HG02885 (cell line): ENCODE measurements around the gene SPSB1.
"Not testable (repeated sequence)": the region's sequence is repeated elsewhere in the genome, so short reads cannot be mapped to it uniquely, and the experiment has no call there.

Experiments used
- ATAC-seq: cut with Tn5 transposase; IDR thresholded peaks from one replicate; pipeline ENCODE4 v1.9.1; 2021; ENCODE audit warnings: mild to moderate bottlenecking; ENCODE audit not compliant: unreplicated experiment, poor library complexity

The SPSB1 gene

GRCh38 chr1:9384128-9384527 is 91.4 kb downstream of the SPSB1 start:
- no peak for ATAC-seq

DNA sequence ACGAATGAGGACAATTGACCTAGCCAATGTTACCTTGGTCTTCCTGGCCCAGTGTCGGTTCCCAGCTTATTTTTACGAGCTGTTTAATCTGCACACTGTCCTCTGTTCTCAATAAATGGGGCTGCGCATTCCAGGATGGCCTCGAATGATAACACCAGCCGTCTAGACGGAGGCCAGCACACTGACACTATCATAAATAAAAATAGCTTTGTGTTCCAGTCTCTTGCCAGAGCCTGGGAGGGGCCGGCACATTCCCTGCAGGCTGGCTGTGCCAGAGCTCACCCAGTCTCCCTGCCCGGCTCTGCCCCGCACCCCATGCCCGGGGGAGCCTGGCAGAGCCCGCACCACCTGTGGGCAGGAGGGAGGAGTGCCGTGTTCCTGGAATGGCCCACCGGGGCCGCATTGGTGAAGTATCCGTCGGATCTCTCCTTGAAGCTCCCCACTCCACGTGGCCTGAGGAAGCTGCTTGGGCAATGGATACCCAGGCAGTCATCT is 92.1 kb downstream of the SPSB1 start:
- no peak for ATAC-seq

GRCh38 chr1:9385392-9385791 is 92.7 kb downstream of the SPSB1 start:
- ATAC-seq = not testable (repeated sequence)

DNA sequence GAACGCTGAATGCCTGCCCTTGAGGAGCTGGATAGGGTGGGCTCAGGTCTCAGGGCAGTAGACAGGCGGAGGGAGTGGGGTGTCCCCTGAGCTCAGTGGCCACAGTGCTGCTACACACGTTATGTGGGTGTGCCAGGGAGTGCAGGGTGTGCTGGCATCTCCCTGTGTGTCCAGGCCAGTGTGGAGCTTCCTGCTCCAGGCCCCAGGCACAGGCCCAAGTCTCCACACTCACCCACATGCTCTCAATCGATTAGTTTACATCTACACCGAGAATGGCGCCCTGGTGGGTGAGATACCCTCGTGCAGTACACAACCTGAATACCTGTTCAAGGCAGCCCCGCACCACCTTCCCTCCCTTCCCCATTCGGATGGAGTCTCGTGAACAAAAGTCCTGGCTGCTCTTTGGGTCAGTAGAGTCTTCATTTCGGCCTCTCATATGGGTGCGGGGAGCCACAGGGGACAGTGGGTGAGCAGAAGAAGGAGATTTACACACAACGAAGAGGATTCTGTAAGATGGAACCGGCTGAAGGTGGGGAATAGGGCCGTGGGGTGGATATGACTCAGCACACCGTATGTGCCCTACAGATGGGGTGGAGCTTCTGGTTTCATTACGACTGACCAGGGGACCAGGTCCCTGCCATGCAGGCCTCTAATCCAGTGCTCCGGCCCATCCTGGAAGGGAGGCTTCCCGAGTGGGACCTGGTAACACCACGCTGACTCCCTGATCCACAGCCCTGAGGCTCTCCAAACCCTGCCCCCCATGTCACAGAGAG is 93.3 kb downstream of the SPSB1 start:
- ATAC-seq = no peak

DNA sequence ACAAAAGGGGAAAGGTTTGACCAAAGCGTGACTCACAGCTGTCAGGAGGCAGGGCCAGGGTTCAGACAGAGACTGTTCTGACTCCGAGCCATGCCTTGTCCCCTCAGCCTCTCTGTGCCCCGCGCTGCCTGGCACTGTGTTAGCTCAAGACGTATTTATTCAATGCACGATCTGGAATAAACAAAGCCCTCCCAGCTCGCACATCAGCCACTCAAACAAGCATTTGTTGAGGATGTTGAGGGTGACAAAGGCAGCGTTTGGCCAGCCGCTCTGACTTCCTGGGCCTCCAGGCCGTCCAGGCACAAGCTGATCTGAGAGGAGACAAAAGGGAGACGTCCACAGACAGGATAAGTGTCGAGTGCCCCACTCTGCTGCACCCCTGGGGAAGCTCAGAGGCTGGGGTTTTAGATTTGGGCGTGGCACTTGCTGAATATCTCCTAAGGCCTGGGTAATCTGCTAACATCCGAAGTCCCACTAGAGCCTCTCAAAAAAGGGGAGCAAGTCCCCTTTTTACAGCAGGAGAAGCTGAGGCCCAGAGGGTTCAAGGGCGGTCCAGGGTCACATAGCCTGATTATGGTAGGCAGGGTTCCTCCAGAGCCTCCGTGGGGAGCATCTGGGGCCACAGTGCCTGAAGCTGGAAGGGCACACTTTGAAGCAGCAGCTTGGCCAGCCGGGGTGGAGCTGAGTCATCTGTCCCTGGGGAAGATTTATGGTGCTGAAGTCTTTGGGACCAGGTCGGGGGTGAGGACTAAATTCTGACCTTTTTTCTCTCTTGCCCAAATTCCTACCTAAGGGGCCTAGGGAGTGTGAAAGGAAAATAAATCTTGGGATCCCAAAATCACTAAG is 95.9 kb downstream of the SPSB1 start:
- ATAC-seq = no peak

DNA sequence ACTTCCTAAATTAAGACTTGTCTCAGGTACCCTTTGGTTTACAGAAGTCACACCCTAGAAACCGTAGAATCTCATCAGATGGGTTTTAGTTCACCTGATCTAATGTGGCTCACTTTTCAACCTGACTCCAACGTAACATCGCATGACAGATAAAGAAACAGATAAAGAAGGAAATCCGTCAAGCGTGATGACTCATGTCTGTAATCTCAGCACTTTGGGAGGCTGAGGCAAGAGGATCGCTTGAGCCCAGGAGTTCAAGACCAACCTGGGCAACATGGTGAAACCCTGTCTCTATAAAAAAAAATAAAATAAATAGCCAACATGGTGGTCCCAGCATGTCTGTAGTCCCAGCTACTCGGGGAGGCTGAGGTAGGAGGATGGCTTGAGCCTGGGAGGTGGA is 97.3 kb downstream of the SPSB1 start:
- no peak for ATAC-seq

- ATAC-seq = no peak
Measured at GRCh38 chr1:9391620-9392019, 98.9 kb downstream of the SPSB1 start.

- ATAC-seq = no peak
Measured at GRCh38 chr1:9394010-9394409, 101.3 kb downstream of the SPSB1 start.

- no peak for ATAC-seq
Measured at GRCh38 chr1:9395018-9395417, 102.3 kb downstream of the SPSB1 start.

DNA sequence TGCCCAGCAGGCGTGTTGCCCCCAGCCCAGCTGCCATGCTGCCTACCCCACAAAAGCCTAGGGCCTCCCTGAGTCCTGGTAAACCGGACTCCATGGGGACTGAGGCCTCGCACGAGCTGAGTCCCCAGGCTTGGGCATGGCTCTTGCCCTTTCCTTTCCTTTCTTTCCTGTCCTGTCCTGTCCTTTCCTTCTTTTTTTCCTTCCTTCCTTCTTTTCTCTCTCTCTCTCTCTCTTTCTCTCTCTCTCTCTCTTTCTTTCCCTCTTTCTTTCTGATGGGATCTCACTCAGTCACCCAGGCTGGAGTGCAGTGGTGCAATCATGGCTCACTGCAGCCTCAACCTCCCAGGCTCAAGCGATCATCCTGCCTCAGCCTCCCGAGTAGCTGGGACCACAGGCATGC is 104.4 kb downstream of the SPSB1 start:
- no peak for ATAC-seq

DNA sequence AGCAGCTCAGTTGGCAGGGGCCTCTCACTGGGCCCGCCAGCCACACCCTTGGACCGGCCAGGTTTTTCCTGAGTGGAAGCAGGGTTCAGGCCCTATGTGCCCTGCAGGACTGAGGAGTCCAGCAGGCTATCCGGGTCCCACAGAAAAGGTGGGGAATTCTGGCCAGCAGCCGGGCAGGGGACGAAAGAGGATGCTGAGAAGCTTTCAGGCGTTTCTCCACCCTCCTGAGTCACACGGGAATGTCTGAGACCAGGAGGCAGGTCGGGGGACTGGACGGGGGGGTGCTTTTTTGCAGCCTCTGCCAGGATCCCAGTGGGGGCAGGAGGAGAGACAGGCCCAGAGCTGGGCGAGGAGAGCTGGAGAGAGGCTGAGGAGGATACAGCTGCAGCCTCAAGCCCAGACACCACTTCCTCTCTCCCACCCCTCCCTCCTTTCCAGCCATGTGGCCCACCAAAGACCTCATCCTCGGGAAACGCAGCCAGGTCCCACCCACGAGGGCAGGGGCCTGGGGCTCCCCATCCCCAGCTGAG is 105.4 kb downstream of the SPSB1 start:
- ATAC-seq = no peak

DNA sequence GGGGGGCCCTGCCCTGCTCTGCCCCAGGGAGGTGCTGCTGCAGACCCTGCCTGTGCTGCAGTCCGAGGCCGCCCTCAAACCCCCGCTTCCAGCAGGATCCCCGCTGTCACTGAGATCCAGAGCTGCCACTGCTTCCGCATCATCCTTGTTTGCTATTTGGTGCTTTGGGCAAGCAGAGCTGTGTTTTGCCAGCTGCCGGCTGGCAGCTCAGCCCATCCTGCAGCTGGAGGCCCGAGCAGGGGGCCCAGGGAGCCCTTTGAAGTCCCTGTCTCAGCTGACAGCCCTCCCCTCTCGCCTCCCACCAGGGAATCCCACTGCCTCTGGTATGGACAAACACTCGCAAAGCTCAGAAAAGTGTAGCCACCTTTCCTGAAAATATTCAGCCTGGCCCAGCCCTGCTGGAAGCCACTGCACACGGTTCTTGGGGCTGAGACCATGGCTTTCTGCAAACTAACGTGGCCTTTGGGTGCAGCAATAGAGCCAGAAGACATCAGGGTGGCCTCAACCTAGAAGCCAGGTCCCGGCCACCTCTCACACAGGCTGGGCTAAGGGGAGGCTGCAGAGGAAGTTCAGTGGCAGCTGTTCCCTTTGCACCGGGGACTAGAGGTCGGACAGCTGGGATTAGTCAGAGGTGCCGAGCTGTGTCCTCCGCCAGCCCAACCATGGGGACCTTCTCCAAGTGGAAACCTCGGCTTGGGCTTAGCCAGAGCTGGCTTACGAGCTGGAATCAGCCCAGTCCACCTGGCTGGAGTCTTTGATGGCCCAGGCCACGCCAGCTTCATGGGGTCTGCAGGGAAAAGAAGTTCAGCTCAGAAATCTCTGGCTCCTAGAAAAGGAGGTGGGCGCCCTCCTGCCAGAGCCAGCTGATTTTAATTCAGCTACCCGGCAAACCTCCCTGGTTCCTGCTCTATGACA is 107.1 kb downstream of the SPSB1 start:
- no peak for ATAC-seq

DNA sequence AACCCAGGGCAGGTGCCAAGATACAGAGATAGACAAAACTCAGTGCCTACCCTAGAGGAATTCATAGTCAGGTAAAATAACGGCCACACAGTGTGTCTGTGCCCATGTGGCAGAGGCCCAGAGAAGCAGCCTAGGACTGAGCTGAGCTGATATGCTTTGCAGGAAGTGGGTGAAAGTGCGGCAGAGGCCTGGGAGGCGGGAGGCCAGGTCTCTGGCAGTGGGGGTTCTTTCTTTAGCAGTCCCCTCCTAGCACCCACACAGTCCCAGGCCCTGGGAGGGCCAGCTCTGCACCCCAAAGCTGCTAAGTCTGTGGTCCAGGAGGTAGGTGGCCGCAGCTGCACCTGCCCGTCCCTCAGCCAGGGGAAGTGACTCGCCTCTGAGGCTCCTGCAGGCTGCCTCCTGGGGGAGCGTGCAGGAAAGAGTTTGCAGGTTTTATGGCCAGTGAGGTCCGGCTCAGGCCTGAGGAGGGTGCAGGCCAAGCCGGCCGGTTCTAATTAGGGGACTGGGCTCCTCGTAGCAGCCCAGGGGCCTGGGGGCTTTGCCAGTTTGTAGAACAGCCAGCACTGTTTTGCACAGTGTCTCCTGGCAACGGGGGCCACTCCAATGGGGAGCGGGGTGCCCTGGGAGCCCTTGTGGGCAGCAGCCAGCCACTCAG is 107.9 kb downstream of the SPSB1 start:
- ATAC-seq = no peak

- ATAC-seq = no peak
Measured at GRCh38 chr1:9401080-9401453, 108.4 kb downstream of the SPSB1 start.

DNA sequence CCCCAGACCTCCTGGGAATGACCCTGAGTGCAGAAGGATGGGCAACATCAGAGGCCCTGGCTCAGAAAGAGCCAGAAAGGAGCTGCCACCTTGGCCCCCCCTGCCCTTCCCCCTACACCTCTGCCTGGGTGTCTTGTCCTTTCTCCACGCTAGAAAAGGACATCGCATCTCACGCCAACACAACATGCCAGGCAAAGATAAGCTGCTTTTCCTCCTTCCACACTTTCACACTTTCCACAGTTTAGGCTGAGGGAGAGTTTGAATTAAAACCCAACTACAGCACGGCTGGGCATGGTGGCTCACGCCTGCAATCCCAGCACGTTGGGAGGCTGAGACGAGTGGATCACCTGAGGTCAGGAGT is 109.5 kb downstream of the SPSB1 start:
- no peak for ATAC-seq

GRCh38 chr1:9402717-9403225 is 110.1 kb downstream of the SPSB1 start:
- no peak for ATAC-seq

DNA sequence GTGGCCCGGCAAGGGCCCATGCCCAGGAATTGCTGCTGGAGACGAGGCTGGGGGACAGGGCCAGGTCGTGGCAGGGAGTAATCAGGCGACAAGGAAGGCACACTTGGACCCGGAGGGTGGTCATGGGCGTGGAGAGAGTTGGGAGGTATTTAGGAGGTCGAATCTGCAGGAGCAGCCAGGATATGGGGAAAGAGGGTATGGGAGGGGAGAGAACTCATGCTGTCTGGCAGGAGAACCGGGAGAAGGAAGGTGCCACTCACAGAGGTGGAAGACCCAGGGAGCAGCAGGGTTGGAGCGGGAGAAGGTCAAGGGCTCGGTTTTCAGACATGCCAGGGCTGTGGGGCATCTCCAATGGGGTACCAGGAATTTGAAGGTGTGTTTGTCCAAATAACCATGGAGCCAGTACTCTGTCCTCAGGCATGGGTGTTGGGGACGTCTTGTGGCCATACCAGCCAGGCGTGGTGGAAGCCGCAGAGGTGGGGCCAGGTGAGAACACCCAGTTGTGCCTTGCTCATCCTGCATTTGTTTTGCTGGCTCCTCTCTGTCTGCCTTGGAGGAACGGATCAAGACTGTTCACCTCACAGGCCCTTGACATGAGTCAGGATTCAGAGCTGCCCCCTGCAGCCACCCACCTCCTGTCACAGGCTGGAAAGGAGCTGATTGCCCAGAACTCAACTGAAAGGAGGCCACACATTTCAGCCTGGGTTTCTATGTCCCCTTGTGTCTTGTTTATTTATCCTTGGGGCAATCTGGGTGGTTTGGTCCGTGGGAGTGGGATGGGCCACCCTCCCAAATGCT is 111.6 kb downstream of the SPSB1 start:
- ATAC-seq = no peak

DNA sequence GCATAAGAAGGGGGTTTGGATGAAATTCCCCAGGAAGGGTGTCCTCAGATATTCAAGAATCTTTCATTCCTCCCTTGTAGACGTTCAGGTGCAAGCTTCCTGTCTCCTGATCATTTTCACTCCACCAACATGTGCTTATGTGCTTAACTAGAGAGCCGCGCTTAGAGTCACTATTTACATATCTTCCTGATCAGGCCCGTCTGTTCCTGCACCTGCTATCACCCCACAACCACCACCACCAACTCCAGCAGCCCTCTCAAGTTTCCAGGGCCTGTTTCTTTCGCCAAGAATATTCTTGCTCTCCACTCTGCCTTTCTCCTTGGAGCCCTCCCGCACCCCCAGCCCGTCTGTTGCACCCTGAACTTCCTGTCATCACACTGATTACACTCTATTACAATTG is 113.4 kb downstream of the SPSB1 start:
- no peak for ATAC-seq

- ATAC-seq = no peak
Measured at GRCh38 chr1:9410737-9411297, 118.1 kb downstream of the SPSB1 start.
